ENCODE results near the gene USH1G. TPM values are rescaled to one million over a fixed set of nuclear protein-coding genes. Genes with fewer than 3 reads are reported as not detected.

The USH1G gene
- total RNA-seq, 1 experiment from 2014 or later: 2.7 TPM

DNA sequence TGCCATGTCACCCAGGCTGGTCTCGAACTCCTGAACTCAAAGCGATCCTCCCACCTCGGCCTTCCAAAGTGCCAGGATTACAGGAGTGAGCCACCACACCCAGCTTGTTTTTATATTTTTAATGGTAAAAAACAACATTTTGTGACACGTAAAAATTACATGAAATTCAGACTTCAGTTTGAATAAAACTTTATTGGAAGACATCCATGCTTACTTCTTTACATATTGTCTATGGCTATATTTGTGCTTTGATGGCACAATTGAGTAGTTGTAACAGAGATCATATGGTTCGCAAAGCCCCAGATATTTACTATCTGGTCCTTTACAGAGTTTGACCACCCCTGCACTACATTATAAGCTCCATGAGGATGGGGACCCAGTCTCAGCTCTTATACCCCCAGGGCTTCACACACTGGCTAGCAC, 48.4 kb downstream of the USH1G start:
- H3K23me2 ChIP-seq (ENCODE audit: insufficient read length, low read depth, low read length, poor library complexity, severe bottlenecking): peaks cover 12% of the 10 kb centered on the region
- no peak overlapping the region for H3K4ac ChIP-seq (ENCODE audit: low read depth, low read length)
- Mint-ChIP-seq H3K27ac (no peak overlapping the region), H3K4me1 (peaks cover 26 to 37% of the 10 kb centered on the region in 2 experiments), H3K9me3 (no peaks in the 10 kb centered on the region), H3K4me3 (no peak overlapping the region), H3K36me3 (ENCODE audit: insufficient read depth in 1 of 3, low read depth in 3 of 3) (peaks cover 0 to 13% (median 9%) of the 10 kb centered on the region in 3 experiments; a peak in 4 of 7 replicates), H3K27me3 (ENCODE audit: low read depth) (peaks cover 11% of the 10 kb centered on the region)
- TF ChIP-seq, protein P1, sequence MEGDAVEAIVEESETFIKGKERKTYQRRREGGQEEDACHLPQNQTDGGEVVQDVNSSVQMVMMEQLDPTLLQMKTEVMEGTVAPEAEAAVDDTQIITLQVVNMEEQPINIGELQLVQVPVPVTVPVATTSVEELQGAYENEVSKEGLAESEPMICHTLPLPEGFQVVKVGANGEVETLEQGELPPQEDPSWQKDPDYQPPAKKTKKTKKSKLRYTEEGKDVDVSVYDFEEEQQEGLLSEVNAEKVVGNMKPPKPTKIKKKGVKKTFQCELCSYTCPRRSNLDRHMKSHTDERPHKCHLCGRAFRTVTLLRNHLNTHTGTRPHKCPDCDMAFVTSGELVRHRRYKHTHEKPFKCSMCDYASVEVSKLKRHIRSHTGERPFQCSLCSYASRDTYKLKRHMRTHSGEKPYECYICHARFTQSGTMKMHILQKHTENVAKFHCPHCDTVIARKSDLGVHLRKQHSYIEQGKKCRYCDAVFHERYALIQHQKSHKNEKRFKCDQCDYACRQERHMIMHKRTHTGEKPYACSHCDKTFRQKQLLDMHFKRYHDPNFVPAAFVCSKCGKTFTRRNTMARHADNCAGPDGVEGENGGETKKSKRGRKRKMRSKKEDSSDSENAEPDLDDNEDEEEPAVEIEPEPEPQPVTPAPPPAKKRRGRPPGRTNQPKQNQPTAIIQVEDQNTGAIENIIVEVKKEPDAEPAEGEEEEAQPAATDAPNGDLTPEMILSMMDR (conservative IDR thresholded peaks at IDR 0.05): no peak
- H2BK5ac ChIP-seq (ENCODE audit: insufficient read length, low read length): no peak overlapping the region
- no peaks in the 10 kb centered on the region for H3K79me2 ChIP-seq (ENCODE audit: insufficient read depth, low read length)
- H2BK120ac ChIP-seq (ENCODE audit: low read depth, low read length, poor library complexity, severe bottlenecking): no peak overlapping the region
- H3K79me1 ChIP-seq (ENCODE audit: insufficient read depth, low read depth, low read length, poor library complexity, severe bottlenecking): no peaks in the 10 kb centered on the region
- H3K4me1 ChIP-seq (ENCODE audit: insufficient read depth, low read length): 0 out of 2 replicates have a peak, but pooled peaks cover 2% of the 10 kb centered on the region
- H3K18ac ChIP-seq (ENCODE audit: insufficient read length, low read depth, low read length): no peak overlapping the region
- no peaks in the 10 kb centered on the region for H4K20me1 ChIP-seq (ENCODE audit: control insufficient read depth, insufficient read depth, insufficient read length)
- no peak overlapping the region for H2BK15ac ChIP-seq (ENCODE audit: low read depth, low read length)
- DNase-seq: no peak
- H4K8ac ChIP-seq (replicated peaks; ENCODE audit: insufficient read length, low read depth, low read length): no peak overlapping the region
- no peak overlapping the region for H3K27ac ChIP-seq (ENCODE audit: insufficient read length, low read depth, low read length)
- H3K9me3 ChIP-seq (ENCODE audit: control insufficient read depth, low read depth, low read length): no peaks in the 10 kb centered on the region
- no peak overlapping the region for H3K9ac ChIP-seq (ENCODE audit: extremely low read depth, insufficient read length, low read length)
- H3K14ac ChIP-seq (ENCODE audit: insufficient read depth, low read length): no peak overlapping the region
- H4K5ac ChIP-seq (ENCODE audit: insufficient read length, low read depth, low read length): no peak overlapping the region
- no peak overlapping the region for H3T11ph ChIP-seq (ENCODE audit: low read length)
- no peaks in the 10 kb centered on the region for H3K27me3 ChIP-seq (ENCODE audit: insufficient read depth, low read length)
- no peak overlapping the region for H2AFZ ChIP-seq (ENCODE audit: low read length)
- no peak overlapping the region for H2BK12ac ChIP-seq (ENCODE audit: insufficient read length, low read depth, low read length)
- H3K4me2 ChIP-seq (ENCODE audit: insufficient read depth, insufficient read length, low read length): no peak overlapping the region
- no peak overlapping the region for H3K56ac ChIP-seq (ENCODE audit: insufficient read length, low read depth, low read length)
- no peak overlapping the region for H3K23ac ChIP-seq (ENCODE audit: insufficient read length, low read depth, low read length)
- no peak overlapping the region for H2AK5ac ChIP-seq (ENCODE audit: insufficient read length, low read length)
- WGBS (ENCODE audit: extremely low coverage, insufficient read length, low lambda C conversion rate): no CpG with 5 or more reads among the region's 5 CpGs
- no peak overlapping the region for H2BK20ac ChIP-seq (ENCODE audit: low read depth, low read length, poor library complexity, severe bottlenecking)
- H4K91ac ChIP-seq (ENCODE audit: insufficient read length, low read depth, low read length): no peak overlapping the region

Data from H9 (cell line).